H1 (cell line): ENCODE results near the gene CFAP100. TPM values are rescaled to one million over a fixed set of nuclear protein-coding genes. Genes with fewer than 3 reads are reported as not detected.

Experiments used
- CTCF ChIA-PET: fragments of 300-600 bp; sonication (Branson Sonifier 250); formaldehyde crosslinking; loops from one replicate; lab custom pipeline; 2021; ENCODE audit not compliant: partially characterized antibody; lab: Charles Lee
- POLR2A ChIA-PET: fragments of 300-600 bp; sonication (Branson Sonifier 250); formaldehyde crosslinking; loops from one replicate; lab custom pipeline; 2021; ENCODE audit warnings: inconsistent platforms; ENCODE audit not compliant: partially characterized antibody; lab: Charles Lee
- DNase-seq, 2 experiments: peaks; one replicate each; pipeline versions ENCODE4 v3.0.0 to v3.0.0-alpha.2; 2010 to 2022; ENCODE audit warnings: low spot score in 2 of 2, low read depth in 1 of 2, mixed read lengths in 1 of 2
- FAIRE-seq: peaks from 2 replicates; lab custom pipeline; 2011; peaks lifted over from hg19 to GRCh38; lab: Jason Lieb, UNC
- H2AFZ ChIP-seq: 2 replicates; pipeline ENCODE4 v1.8.1; 2012; ENCODE audit warnings: low read length, inconsistent platforms
- H2AK5ac ChIP-seq: 2 replicates; pipeline ENCODE4 v1.6.1; 2013; ENCODE audit warnings: low read depth, low read length
- H2BK120ac ChIP-seq: replicated peaks from 2 replicates; pipeline ENCODE3; 2013; ENCODE audit warnings: low read depth, low read length, inconsistent platforms
- H2BK12ac ChIP-seq: 2 replicates; pipeline ENCODE4 v1.6.1; 2013; ENCODE audit warnings: low read depth, low read length
- H2BK15ac ChIP-seq: 2 replicates; pipeline ENCODE4 v1.6.1; 2013; ENCODE audit warnings: low read length
- H2BK20ac ChIP-seq: 2 replicates; pipeline ENCODE4 v1.6.1; 2013; ENCODE audit warnings: low read length
- H2BK5ac ChIP-seq: 2 replicates; pipeline ENCODE4 v1.6.1; 2013; ENCODE audit warnings: low read depth, low read length
- H3K14ac ChIP-seq: 2 replicates; pipeline ENCODE4 v1.6.1; 2013; ENCODE audit warnings: inconsistent platforms; ENCODE audit not compliant: insufficient read length
- H3K18ac ChIP-seq: 2 replicates; pipeline ENCODE4 v1.6.1; 2013; ENCODE audit warnings: low read length; ENCODE audit errors: extremely low read depth
- H3K23ac ChIP-seq: 2 replicates; pipeline ENCODE4 v1.6.1; 2013; ENCODE audit warnings: inconsistent platforms; ENCODE audit not compliant: insufficient read length
- H3K23me2 ChIP-seq: 2 replicates; pipeline ENCODE4 v1.6.1; 2013; ENCODE audit warnings: low read depth, low read length
- H3K27ac ChIP-seq: 2 replicates; pipeline ENCODE4 v1.6.1; 2011; ENCODE audit warnings: low read depth, low read length, inconsistent platforms
- H3K27me3 ChIP-seq, 4 experiments: replicated peaks in 1 of 4; 1 replicate in 1 of 4; 2 replicates in 3 of 4; pipeline versions ENCODE4 v1.6.1 to v1.8.1; 2011 to 2013; ENCODE audit warnings: low read length in 3 of 4, mild to moderate bottlenecking in 3 of 4, inconsistent platforms in 2 of 4, mixed read lengths in 2 of 4, moderate library complexity in 1 of 4; ENCODE audit not compliant: control insufficient read depth in 3 of 4, insufficient read depth in 3 of 4; ENCODE audit errors: extremely low read depth in 1 of 4
- H3K36me3 ChIP-seq, 4 experiments: 2 replicates each; pipeline versions ENCODE4 v1.6.1 to v1.8.1; 2011 to 2013; ENCODE audit warnings: mild to moderate bottlenecking in 4 of 4, low read length in 3 of 4, moderate library complexity in 2 of 4, control low read depth in 1 of 4, inconsistent platforms in 1 of 4; ENCODE audit not compliant: insufficient read depth in 4 of 4, control insufficient read depth in 2 of 4
- H3K4ac ChIP-seq: replicated peaks from 2 replicates; pipeline ENCODE3; 2013; ENCODE audit warnings: low read length, low read depth, mixed read lengths, inconsistent platforms; ENCODE audit not compliant: insufficient read length
- H3K4me1 ChIP-seq, 4 experiments: replicated peaks in 1 of 4; 1 replicate in 1 of 4; 2 replicates in 3 of 4; pipeline versions ENCODE4 v1.6.1 to v1.8.1; 2011 to 2013; ENCODE audit warnings: low read length in 3 of 4, inconsistent platforms in 2 of 4, mixed read lengths in 1 of 4; ENCODE audit not compliant: insufficient read depth in 4 of 4, control insufficient read depth in 3 of 4
- H3K4me2 ChIP-seq, 2 experiments: 2 replicates each; pipeline versions ENCODE4 v1.6.1 to v1.8.1; 2011 to 2013; ENCODE audit warnings: low read depth in 2 of 2, low read length in 2 of 2, control low read depth in 1 of 2, inconsistent platforms in 1 of 2, mild to moderate bottlenecking in 1 of 2; ENCODE audit not compliant: insufficient read depth in 1 of 2
- H3K4me3 ChIP-seq, 4 experiments: fragments of 200-600, 300-600 bp in 1 of 4; sonication (generic), shearing (Covaris generic), sonication (Bioruptor Twin) in 1 of 4; 2 replicates each; pipeline versions ENCODE4 v1.5.1 to v1.8.1; 2011 to 2016; ENCODE audit warnings: low read length in 4 of 4, low read depth in 3 of 4, control low read depth in 2 of 4, inconsistent platforms in 2 of 4, mild to moderate bottlenecking in 2 of 4, mixed read lengths in 1 of 4, moderate library complexity in 1 of 4; ENCODE audit not compliant: insufficient read depth in 2 of 4; ENCODE audit errors: extremely low read depth in 1 of 4
- H3K56ac ChIP-seq: replicated peaks from 2 replicates; pipeline ENCODE3; 2013; ENCODE audit warnings: low read depth, mild to moderate bottlenecking, mixed read lengths, low read length, inconsistent platforms; ENCODE audit not compliant: insufficient read length
- H3K79me1 ChIP-seq: 2 replicates; pipeline ENCODE4 v1.6.1; 2013; ENCODE audit warnings: low read depth, low read length, control low read depth
- H3K79me2 ChIP-seq, 2 experiments: 2 replicates each; pipeline versions ENCODE4 v1.6.1 to v1.8.1; 2012 to 2013; ENCODE audit warnings: low read length in 2 of 2, mild to moderate bottlenecking in 2 of 2, inconsistent platforms in 1 of 2; ENCODE audit not compliant: insufficient read depth in 2 of 2, control insufficient read depth in 1 of 2
- H3K9ac ChIP-seq, 4 experiments: replicated peaks in 1 of 4; 1 replicate in 1 of 4; 2 replicates in 3 of 4; pipeline versions ENCODE4 v1.6.1 to v1.8.1; 2011 to 2013; ENCODE audit warnings: low read depth in 3 of 4, low read length in 3 of 4, control low read depth in 2 of 4, mild to moderate bottlenecking in 2 of 4, moderate library complexity in 2 of 4, inconsistent platforms in 1 of 4; ENCODE audit errors: extremely low read depth in 1 of 4
- H3K9me3 ChIP-seq, 2 experiments: 2 replicates each; pipeline versions ENCODE4 v1.6.1 to v1.8.1; 2012 to 2013; ENCODE audit warnings: mild to moderate bottlenecking in 2 of 2, moderate library complexity in 2 of 2, control low read depth in 1 of 2, inconsistent platforms in 1 of 2, low read depth in 1 of 2, low read length in 1 of 2, mixed read lengths in 1 of 2; ENCODE audit not compliant: insufficient read depth in 2 of 2
- H4K20me1 ChIP-seq, 2 experiments: replicated peaks in 1 of 2; 2 replicates each; pipeline versions ENCODE3 to v1.8.1; 2011 to 2013; ENCODE audit warnings: inconsistent platforms in 2 of 2, low read length in 2 of 2, mild to moderate bottlenecking in 1 of 2; ENCODE audit not compliant: insufficient read depth in 2 of 2, control insufficient read depth in 1 of 2
- H4K5ac ChIP-seq: 2 replicates; pipeline ENCODE4 v1.6.1; 2013; ENCODE audit warnings: low read length, low read depth, mixed read lengths, inconsistent platforms; ENCODE audit not compliant: insufficient read length
- H4K8ac ChIP-seq: 2 replicates; pipeline ENCODE4 v1.8.0; 2013; ENCODE audit warnings: mild to moderate bottlenecking, moderate library complexity, low read length, inconsistent platforms; ENCODE audit not compliant: insufficient read depth; ENCODE audit errors: extremely low read depth
- H4K91ac ChIP-seq: replicated peaks from 2 replicates; pipeline ENCODE3; 2013; ENCODE audit warnings: low read length, mixed read lengths, inconsistent platforms; ENCODE audit not compliant: insufficient read length
- ATF2 ChIP-seq: IDR thresholded peaks from 2 replicates; pipeline ENCODE4 v1.6.1; 2012; ENCODE audit warnings: low read length, inconsistent platforms
- CHD2 ChIP-seq: IDR thresholded peaks from 2 replicates; pipeline ENCODE4 v1.6.1; 2012; ENCODE audit warnings: low read length, improper control_type of control experiment
- CTCF ChIP-seq, 3 experiments: IDR thresholded peaks; 1 replicate in 2 of 3; 2 replicates in 1 of 3; pipeline versions ENCODE4 v1.5.1 to v1.6.1; 2011; ENCODE audit warnings: low read length in 3 of 3, mild to moderate bottlenecking in 3 of 3, inconsistent platforms in 2 of 3, low read depth in 1 of 3, moderate library complexity in 1 of 3; ENCODE audit not compliant: insufficient read depth in 1 of 3; ENCODE audit errors: control extremely low read depth in 1 of 3
- GABPA ChIP-seq: IDR thresholded peaks from 2 replicates; pipeline ENCODE4 v1.6.1; 2011; ENCODE audit warnings: mild to moderate bottlenecking, low read length, moderate library complexity, borderline replicate concordance; ENCODE audit not compliant: insufficient read depth
- KDM1A ChIP-seq: fragments of 200-600, 300-600 bp; sonication (generic); IDR thresholded peaks from 2 replicates; pipeline ENCODE4 v1.7.1; 2016; ENCODE audit warnings: mild to moderate bottlenecking, low read length, borderline replicate concordance
- RAD21 ChIP-seq, 2 experiments: IDR thresholded peaks in 1 of 2; conservative IDR thresholded peaks in 1 of 2; 2 replicates each; pipeline ENCODE4 v1.6.1; 2011; ENCODE audit warnings: low read depth in 2 of 2, low read length in 2 of 2, improper control_type of control experiment in 1 of 2, inconsistent platforms in 1 of 2, mild to moderate bottlenecking in 1 of 2, moderate library complexity in 1 of 2
- WGBS, 2 experiments: shearing (Covaris generic) in 1 of 2; methylation state at CpG; one replicate each; pipeline versions ENCODE4 v1.1.6 to v1.1.7; 2013 to 2015; ENCODE audit warnings: low lambda C conversion rate in 2 of 2, mixed read lengths in 2 of 2, inconsistent platforms in 1 of 2, low coverage in 1 of 2, missing lambda C conversion rate in 1 of 2; ENCODE audit not compliant: insufficient replicate concordance in 2 of 2, insufficient coverage in 1 of 2, insufficient read length in 1 of 2; ENCODE audit errors: extremely low coverage in 1 of 2, missing lambda C conversion rate in 1 of 2; 5-methylcytosine and 5-hydroxymethylcytosine counted together
- polyA plus RNA-seq, 7 experiments: library from polyadenylated mRNA; depleted of rRNA in 3 of 7; stranded (reverse) in 5 of 7; unstranded in 2 of 7; fragments of >200 nt in 5 of 7; fragments of 200-250 nt in 2 of 7; gene quantifications; 1 replicate in 5 of 7; 2 replicates in 1 of 7; 4 replicates in 1 of 7; pipeline versions ENCODE4 v1.2.1 to v1.2.3, GENCODE V29; 2011 to 2013; ENCODE audit warnings: missing spikeins in 2 of 7, mixed read lengths in 2 of 7
- total RNA-seq: library from RNA; stranded (reverse); fragmentation: NEBNext Ultra II Directional; extraction: Animal tissue kit (Norgen Biotek cat#: 25700); gene quantifications from 2 replicates; pipeline ENCODE4 v1.2.1, GENCODE V29; 2021

Gene CFAP100
- total and polyA plus RNA-seq, 2 of the 8 experiments (the other 6 are each of a cell fraction or from before 2014, with no cell fraction given) = 0.17 TPM; not detected in 1

DNA sequence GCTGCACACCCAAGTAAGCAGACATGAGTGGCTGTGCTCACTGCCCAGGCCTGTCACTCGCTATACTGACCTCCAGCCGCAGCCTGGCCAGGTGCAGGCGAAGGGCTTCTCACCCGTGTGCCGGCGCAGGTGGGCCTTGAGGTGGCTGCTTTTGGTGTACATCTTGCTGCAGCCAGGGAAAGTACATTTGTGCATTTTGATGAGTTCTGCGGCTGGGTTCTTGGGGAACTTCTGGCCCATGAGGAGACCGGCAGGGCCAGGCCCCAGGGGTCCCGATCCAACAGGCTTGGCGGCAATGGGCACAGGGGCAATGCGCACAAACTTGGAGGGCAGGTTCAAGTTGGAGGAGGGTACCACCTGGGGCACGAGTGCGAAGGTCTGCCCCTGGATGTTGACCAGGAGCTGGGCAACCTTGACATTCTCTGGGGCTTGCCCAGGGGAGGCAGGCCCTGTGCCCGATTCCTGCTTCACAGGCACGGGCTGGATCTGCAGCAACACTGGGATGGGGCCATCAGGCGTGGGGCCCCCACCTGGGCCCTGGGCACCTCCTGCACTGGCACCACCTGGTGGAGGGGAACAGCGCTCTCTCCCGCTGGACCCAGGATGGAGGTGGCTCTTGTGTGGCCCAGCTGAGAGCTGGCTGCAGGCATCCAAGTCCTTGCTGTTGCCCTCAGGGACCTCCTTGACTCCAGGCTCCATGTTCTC lies 42.8 kb upstream of the CFAP100 start:
- Histone ChIP-seq H4K91ac (no peak overlapping the region), H3K4me2 (no peak overlapping the region), H4K5ac (no peak overlapping the region), H2BK120ac (no peak overlapping the region), H4K8ac (peak overlapping the region; percentile 72), H3K18ac (no peak overlapping the region), H2BK5ac (no peak overlapping the region), H2BK20ac (no peak overlapping the region), H3K4me1 (peaks cover 0 to 13% (median 7%) of the 10 kb centered on the region in 4 experiments; a peak in 5 of 7 replicates), H2AFZ (no peak overlapping the region), H3K36me3 (peaks cover 0 to 15% (median 10%) of the 10 kb centered on the region in 4 experiments; a peak in 5 of 8 replicates), H3K27ac (no peak overlapping the region), H3K9me3 (no peaks in the 10 kb centered on the region), H3K27me3 (no peaks in the 10 kb centered on the region), H3K4me3 (no peak overlapping the region), H4K20me1 (peaks cover 0 to 25% of the 10 kb centered on the region in 2 experiments), H2BK15ac (no peak overlapping the region), H3K4ac (no peak overlapping the region), H3K79me2 (peaks cover 0 to 18% of the 10 kb centered on the region in 2 experiments; a peak in 1 of 4 replicates), H3K23me2 (peaks cover 8% of the 10 kb centered on the region; the same call in 1 of the 2 replicates), H3K23ac (no peak overlapping the region), H3K79me1 (0 out of 2 replicates have a peak, but pooled peaks cover 4% of the 10 kb centered on the region), H2AK5ac (no peak overlapping the region), H2BK12ac (no peak overlapping the region), H3K9ac (no peak overlapping the region), H3K14ac (no peak overlapping the region), H3K56ac (no peak overlapping the region)
- FAIRE-seq = no peak
- ChIA-PET CTCF (interaction anchor here (0.9 to 1.9 kb wide), 4 partner anchors 27 to 63 kb away, joined by 3 to 6 read pairs (median 4); partner anchors contain the start of gene CFAP100), POLR2A (no interaction called here)
- DNase-seq = no peak
- 94% methylated on average over 18 of the region's 18 CpGs; no CpG with 5 or more reads in 1 of the 2 experiments for WGBS, 2 experiments
- 0 out of 4 replicates have a peak, but pooled peaks have one; percentile 6 to 25 for TF ChIP-seq RAD21 (IDR thresholded peaks at IDR 0.05 in 1 of 2, conservative IDR thresholded peaks at IDR 0.05 in 1 of 2; ENCODE audit: low read depth in 2 of 2, low read length in 2 of 2)
- no peak for TF ChIP-seq GABPA
- peak in 2 of 3 experiments; percentile 22; a peak in 2 of 4 replicates for TF ChIP-seq CTCF (IDR thresholded peaks at IDR 0.05; ENCODE audit: control extremely low read depth in 1 of 3, insufficient read depth in 1 of 3, low read depth in 1 of 3, low read length in 3 of 3)
- no peak for TF ChIP-seq ATF2
- no peak for TF ChIP-seq KDM1A
- no peak for TF ChIP-seq CHD2
